DND-41 (cell line): ENCODE data around the gene CNPPD1.

Experiments
- ATAC-seq: fragments of 200-7000 bp; cut with Tn5 transposase; 3 replicates; pipeline ENCODE4 v1.9.1; 2021; ENCODE audit warnings: low read depth; ENCODE audit not compliant: insufficient read depth
- DNase-seq: peaks from one replicate; pipeline ENCODE4 v3.0.0-alpha.2; 2020
- H2AFZ ChIP-seq: 2 replicates; pipeline ENCODE4 v1.6.0; 2012; ENCODE audit warnings: low read depth, low read length
- H3K27ac ChIP-seq: 2 replicates; pipeline ENCODE4 v1.5.1; 2012; ENCODE audit warnings: low read length, inconsistent platforms
- H3K27me3 ChIP-seq: fragments of 200-600 bp; sonication (generic); 2 replicates; pipeline ENCODE4 v1.6.0; 2012; ENCODE audit warnings: low read length, mild to moderate bottlenecking, inconsistent platforms; ENCODE audit not compliant: insufficient read depth, poor library complexity
- H3K36me3 ChIP-seq: 2 replicates; pipeline ENCODE4 v1.5.1; 2012; ENCODE audit warnings: low read length, inconsistent platforms; ENCODE audit not compliant: insufficient read depth
- H3K4me1 ChIP-seq: 2 replicates; pipeline ENCODE4 v1.5.1; 2012; ENCODE audit warnings: mild to moderate bottlenecking, low read length; ENCODE audit not compliant: insufficient read depth
- H3K4me2 ChIP-seq: 2 replicates; pipeline ENCODE4 v1.6.0; 2012; ENCODE audit warnings: mild to moderate bottlenecking, moderate library complexity, low read length, inconsistent platforms; ENCODE audit not compliant: insufficient read depth
- H3K4me3 ChIP-seq, 2 experiments: fragments of 200-600 bp in 1 of 2; shearing (Covaris generic) in 1 of 2; 2 replicates each; pipeline ENCODE4 v1.5.1; 2012 to 2016; ENCODE audit warnings: inconsistent platforms in 2 of 2, low read length in 2 of 2, mild to moderate bottlenecking in 2 of 2, low read depth in 1 of 2, moderate library complexity in 1 of 2
- H3K79me2 ChIP-seq: 2 replicates; pipeline ENCODE4 v1.6.0; 2012; ENCODE audit warnings: low read length, inconsistent platforms; ENCODE audit not compliant: insufficient read depth
- H3K9ac ChIP-seq: 2 replicates; pipeline ENCODE4 v1.6.0; 2012; ENCODE audit warnings: low read depth, mild to moderate bottlenecking, inconsistent platforms, low read length, moderate library complexity
- H3K9me3 ChIP-seq: 2 replicates; pipeline ENCODE4 v1.5.1; 2012; ENCODE audit warnings: low read length, moderate library complexity, mild to moderate bottlenecking, inconsistent platforms; ENCODE audit not compliant: insufficient read depth, severe bottlenecking
- H4K20me1 ChIP-seq: 2 replicates; pipeline ENCODE4 v1.6.0; 2012; ENCODE audit warnings: low read length; ENCODE audit not compliant: insufficient read depth
- EZH2 ChIP-seq: IDR thresholded peaks from 3 replicates; pipeline ENCODE4 v1.6.1; 2012; ENCODE audit warnings: borderline replicate concordance, low read depth, mild to moderate bottlenecking, moderate library complexity, low read length, inconsistent platforms; ENCODE audit not compliant: severe bottlenecking
- TF ChIP-seq, protein P1 (sequence below): IDR thresholded peaks from 2 replicates; pipeline ENCODE4 v1.5.1; 2012; ENCODE audit warnings: borderline replicate concordance, low read length, moderate library complexity, mild to moderate bottlenecking; ENCODE audit not compliant: poor library complexity, severe bottlenecking; ENCODE audit errors: extremely low read depth

The CNPPD1 gene

DNA sequence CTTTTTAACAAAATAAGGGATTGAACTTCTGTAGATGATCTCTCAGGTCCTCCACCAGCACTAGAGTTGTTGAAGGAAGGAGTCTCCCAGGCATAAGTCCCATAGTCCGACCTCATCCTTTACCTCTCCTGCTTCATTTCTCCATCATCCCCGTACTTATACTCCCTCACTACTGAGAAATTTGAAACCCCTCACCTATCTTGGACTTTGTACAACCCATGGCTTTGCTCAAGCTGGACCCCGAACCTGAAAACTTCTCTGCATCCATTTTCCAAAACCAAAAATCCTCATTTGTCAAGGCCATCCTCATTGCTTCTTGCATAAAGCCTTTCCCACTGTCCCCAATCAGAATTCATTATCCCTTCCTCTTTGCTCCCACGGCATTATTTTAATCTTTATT is 15.6 kb downstream of the CNPPD1 start:
- Histone ChIP-seq H3K4me2 (peak overlapping the region; percentile 72), H3K9ac (peak overlapping the region; percentile 72), H3K9me3 (no peaks in the 10 kb centered on the region), H4K20me1 (no peaks in the 10 kb centered on the region), H3K36me3 (peaks cover 2% of the 10 kb centered on the region; the same call in 1 of the 2 replicates), H3K79me2 (no peaks in the 10 kb centered on the region), H3K27ac (peak overlapping the region; percentile 96), H3K4me1 (peaks cover 15% of the 10 kb centered on the region), H2AFZ (peak overlapping the region; percentile 96; the same call in 1 of the 2 replicates), H3K4me3 (peak overlapping the region; percentile 34 to 72; a peak in 3 of 4 replicates), H3K27me3 (no peaks in the 10 kb centered on the region)
- no peak for TF ChIP-seq EZH2
- no peak for ATAC-seq
- no peak for DNase-seq

DNA sequence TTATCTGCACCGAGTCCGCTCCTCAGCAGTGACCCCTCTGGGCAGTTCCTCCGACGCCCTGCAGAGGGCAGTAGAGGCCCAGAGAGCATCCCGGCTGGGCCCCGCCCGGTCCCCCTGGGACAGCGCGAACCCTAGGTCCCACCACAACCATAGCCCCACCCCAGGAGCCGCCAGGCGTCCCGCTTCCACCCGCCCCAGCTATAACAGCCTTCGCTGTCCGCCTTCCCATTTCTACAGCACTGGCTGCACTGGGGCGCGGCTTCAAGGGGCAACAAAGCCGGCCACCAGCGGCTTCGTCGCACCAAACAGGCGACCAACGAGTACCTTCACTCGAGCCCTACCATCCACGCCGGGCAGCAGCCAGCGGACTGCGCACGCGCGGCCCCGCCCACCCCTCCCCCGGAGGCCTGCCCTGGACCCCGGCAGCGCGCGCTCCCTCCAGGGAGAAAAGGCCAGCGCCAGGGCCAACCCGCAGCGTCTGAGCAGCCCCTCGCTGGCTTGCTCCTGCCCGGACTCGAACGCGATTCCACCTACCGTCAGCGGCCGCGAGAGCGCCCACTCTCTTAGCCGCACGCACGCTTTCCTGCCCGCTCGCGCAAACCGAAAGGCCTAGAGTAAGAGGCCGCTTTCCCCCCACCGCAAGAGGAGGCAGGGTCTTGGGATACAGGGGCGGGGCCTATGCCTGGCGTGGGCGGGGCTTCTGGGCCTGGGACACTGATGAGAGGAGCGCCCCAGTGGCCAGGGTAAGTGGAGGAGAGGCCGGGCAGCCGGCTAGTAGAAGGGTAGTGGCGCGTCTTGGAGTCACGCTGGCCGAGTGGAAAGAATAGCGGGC is 16.3 kb downstream of the CNPPD1 start, which contains the start of gene NHEJ1:
TSS of gene NHEJ1 (minus strand) at position 630 of the 832 bp plus-strand sequence. CDS start 2,453 bp downstream, outside the sequence.
- Histone ChIP-seq H3K36me3 (peaks cover 2% of the 10 kb centered on the region; the same call in 1 of the 2 replicates), H3K9me3 (no peaks in the 10 kb centered on the region), H3K27me3 (no peaks in the 10 kb centered on the region), H2AFZ (peak within 1 kb of the TSS; percentile 96), H3K4me1 (peaks cover 15% of the 10 kb centered on the region), H3K27ac (peak within 1 kb of the TSS; percentile 96), H3K79me2 (no peaks in the 10 kb centered on the region), H4K20me1 (no peaks in the 10 kb centered on the region), H3K9ac (peak within 1 kb of the TSS; percentile 72), H3K4me2 (peak within 1 kb of the TSS; percentile 72), H3K4me3 (peak within 1 kb of the TSS; percentile 34 to 72)
- TF ChIP-seq EZH2, result no peak
- TF ChIP-seq, protein P1, sequence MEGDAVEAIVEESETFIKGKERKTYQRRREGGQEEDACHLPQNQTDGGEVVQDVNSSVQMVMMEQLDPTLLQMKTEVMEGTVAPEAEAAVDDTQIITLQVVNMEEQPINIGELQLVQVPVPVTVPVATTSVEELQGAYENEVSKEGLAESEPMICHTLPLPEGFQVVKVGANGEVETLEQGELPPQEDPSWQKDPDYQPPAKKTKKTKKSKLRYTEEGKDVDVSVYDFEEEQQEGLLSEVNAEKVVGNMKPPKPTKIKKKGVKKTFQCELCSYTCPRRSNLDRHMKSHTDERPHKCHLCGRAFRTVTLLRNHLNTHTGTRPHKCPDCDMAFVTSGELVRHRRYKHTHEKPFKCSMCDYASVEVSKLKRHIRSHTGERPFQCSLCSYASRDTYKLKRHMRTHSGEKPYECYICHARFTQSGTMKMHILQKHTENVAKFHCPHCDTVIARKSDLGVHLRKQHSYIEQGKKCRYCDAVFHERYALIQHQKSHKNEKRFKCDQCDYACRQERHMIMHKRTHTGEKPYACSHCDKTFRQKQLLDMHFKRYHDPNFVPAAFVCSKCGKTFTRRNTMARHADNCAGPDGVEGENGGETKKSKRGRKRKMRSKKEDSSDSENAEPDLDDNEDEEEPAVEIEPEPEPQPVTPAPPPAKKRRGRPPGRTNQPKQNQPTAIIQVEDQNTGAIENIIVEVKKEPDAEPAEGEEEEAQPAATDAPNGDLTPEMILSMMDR, result peak; percentile 96
- ATAC-seq (peak; percentile 85), DNase-seq (peak; percentile 93)

DNA sequence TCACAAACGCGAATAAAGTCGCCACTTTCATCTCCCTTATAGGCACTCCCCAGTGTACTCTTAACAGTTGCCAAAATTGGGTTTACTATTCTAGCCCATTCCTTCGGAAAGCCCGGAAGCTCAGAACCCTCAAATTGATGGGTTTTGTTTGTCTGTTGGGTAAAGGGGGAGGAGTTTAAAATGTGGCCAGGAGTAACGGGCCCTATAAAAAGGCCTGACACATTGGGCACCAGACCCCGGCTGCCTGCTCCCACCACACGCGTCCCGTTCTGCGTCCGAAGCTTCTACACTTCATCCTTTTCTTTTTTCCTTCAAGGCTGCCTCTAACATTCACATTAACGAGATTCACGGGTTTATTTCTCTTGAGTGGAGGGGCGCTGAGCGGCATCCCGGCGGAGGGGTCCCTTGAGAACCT is 16.9 kb downstream of the CNPPD1 start:
- no peaks in the 10 kb centered on the region for H3K9me3 ChIP-seq
- H3K36me3 ChIP-seq, result peaks cover 2% of the 10 kb centered on the region; the same call in 1 of the 2 replicates
- peak overlapping the region; percentile 34 to 72; a peak in 3 of 4 replicates for H3K4me3 ChIP-seq
- peak overlapping the region; percentile 72 for H3K9ac ChIP-seq
- peaks cover 15% of the 10 kb centered on the region for H3K4me1 ChIP-seq
- H3K79me2 ChIP-seq, result no peaks in the 10 kb centered on the region
- no peak for ATAC-seq
- DNase-seq, result no peak
- TF ChIP-seq, protein P1, result no peak
- peak overlapping the region; percentile 11; the same call in 1 of the 2 replicates for H3K27ac ChIP-seq
- H4K20me1 ChIP-seq, result no peaks in the 10 kb centered on the region
- peak overlapping the region; percentile 72 for H3K4me2 ChIP-seq
- H3K27me3 ChIP-seq, result no peaks in the 10 kb centered on the region
- H2AFZ ChIP-seq, result peak overlapping the region; percentile 96

DNA sequence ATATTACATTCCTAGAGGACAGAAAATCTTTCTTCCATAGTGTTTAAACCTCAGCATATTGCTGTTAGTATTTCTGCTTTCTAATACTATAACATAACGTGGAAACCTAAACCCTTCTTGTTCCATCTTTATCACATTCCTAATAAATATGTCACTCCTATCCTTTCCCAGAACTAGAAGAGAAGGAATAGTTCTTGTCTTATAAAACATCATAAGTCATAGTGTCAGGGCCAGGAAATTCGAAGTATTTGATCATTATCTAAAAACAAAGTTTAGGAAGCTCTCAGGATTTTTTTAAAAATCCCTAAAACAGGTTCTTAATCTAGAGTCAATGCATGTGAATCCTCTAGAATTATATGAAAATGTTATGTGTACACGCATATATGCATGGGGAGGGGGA is 18.1 kb downstream of the CNPPD1 start:
- H3K27ac ChIP-seq, result no peak overlapping the region
- no peaks in the 10 kb centered on the region for H3K9me3 ChIP-seq
- H3K4me2 ChIP-seq, result no peak overlapping the region
- no peak overlapping the region for H2AFZ ChIP-seq
- no peaks in the 10 kb centered on the region for H4K20me1 ChIP-seq
- peaks cover 15% of the 10 kb centered on the region for H3K4me1 ChIP-seq
- H3K36me3 ChIP-seq, result peaks cover 11% of the 10 kb centered on the region; the same call in 1 of the 2 replicates
- no peaks in the 10 kb centered on the region for H3K79me2 ChIP-seq
- DNase-seq, result no peak
- ATAC-seq, result no peak
- no peaks in the 10 kb centered on the region for H3K27me3 ChIP-seq
- no peak for TF ChIP-seq EZH2
- TF ChIP-seq, protein P1, result no peak
- no peak overlapping the region for H3K4me3 ChIP-seq
- no peak overlapping the region for H3K9ac ChIP-seq
